Uterine smooth muscle cell (primary cell): Measurements from ENCODE around the gene MFSD1. TPM values are rescaled to one million over a fixed set of nuclear protein-coding genes. Genes with fewer than 3 reads are reported as not detected.

Source experiments
- total RNA-seq: library from RNA; depleted of rRNA; stranded (reverse); fragments of >200 nt; gene quantifications from 2 replicates; pipeline ENCODE4 v1.2.3, GENCODE V29; 2014

Gene MFSD1, protein sequence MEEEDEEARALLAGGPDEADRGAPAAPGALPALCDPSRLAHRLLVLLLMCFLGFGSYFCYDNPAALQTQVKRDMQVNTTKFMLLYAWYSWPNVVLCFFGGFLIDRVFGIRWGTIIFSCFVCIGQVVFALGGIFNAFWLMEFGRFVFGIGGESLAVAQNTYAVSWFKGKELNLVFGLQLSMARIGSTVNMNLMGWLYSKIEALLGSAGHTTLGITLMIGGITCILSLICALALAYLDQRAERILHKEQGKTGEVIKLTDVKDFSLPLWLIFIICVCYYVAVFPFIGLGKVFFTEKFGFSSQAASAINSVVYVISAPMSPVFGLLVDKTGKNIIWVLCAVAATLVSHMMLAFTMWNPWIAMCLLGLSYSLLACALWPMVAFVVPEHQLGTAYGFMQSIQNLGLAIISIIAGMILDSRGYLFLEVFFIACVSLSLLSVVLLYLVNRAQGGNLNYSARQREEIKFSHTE
- 166 and 215 TPM in 2 replicates for total RNA-seq

DNA sequence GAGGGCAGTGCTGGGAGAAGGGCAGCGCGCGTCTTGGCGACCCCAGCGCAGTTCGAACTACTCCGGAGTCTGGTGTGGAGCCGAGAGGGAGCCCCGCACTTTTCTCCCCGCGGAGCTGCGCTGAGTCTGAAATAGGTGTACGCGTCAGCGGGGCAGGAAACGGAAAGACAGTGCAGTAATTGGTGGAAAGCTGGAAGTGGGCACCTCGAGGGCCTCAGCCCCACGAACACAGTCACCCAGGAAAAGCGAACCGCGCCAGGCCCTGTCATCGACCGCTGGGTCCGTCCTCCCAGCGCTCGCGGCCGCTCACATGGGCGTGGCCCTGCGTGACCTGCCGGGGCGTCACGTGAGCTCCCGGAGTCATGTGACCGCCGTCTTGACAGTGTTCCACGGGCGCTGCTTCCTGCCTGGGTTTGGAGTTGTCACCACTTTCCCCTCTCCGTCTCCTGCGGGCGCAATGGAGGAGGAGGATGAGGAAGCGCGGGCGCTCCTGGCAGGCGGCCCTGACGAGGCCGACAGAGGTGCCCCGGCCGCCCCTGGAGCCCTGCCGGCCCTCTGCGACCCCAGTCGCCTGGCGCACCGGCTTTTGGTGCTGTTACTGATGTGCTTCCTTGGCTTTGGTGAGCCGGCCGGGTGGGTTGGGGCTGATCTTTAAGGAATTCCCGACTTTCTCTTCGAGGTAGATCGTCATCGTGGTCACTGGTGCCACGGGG is at the start of gene MFSD1:
Gene MFSD1, plus strand, starts transcription at position 359 of the 713 bp plus-strand sequence. Its CDS starts 99 bp downstream, at position 458.

Other genes starting within 250 kb of the MFSD1 start
- 10.2 and 11.2 TPM in 2 replicates for gene MLF1, start 230.9 kb upstream of the MFSD1 start, total RNA-seq
- 42.5 and 53.3 TPM in 2 replicates for gene GFM1, start 157.5 kb upstream of the MFSD1 start, total RNA-seq
- gene LXN, start 129.4 kb upstream of the MFSD1 start, total RNA-seq, result 196 and 234 TPM in 2 replicates
- 26.2 and 30.5 TPM in 2 replicates for gene RARRES1, start 69.6 kb upstream of the MFSD1 start, total RNA-seq